Fibroblast of mammary gland (primary cell): ENCODE data around the gene KCNK4.
"Not testable (repeated sequence)": the region's sequence is repeated elsewhere in the genome, so short reads cannot be mapped to it uniquely, and the experiment has no call there.

Experiments
- DNase-seq: peaks from one replicate; pipeline ENCODE4 v3.0.0-alpha.2; 2010; ENCODE audit warnings: low read depth
- H3K4me3 ChIP-seq: 2 replicates; pipeline ENCODE4 v1.5.1; 2011; ENCODE audit warnings: low read depth, mild to moderate bottlenecking, low read length, moderate library complexity; ENCODE audit not compliant: control insufficient read depth
- CTCF ChIP-seq: conservative IDR thresholded peaks from 2 replicates; pipeline ENCODE4 v1.5.1; 2011; ENCODE audit warnings: low read depth, low read length, inconsistent platforms; ENCODE audit not compliant: control insufficient read depth, insufficient read depth

KCNK4 gene

DNA sequence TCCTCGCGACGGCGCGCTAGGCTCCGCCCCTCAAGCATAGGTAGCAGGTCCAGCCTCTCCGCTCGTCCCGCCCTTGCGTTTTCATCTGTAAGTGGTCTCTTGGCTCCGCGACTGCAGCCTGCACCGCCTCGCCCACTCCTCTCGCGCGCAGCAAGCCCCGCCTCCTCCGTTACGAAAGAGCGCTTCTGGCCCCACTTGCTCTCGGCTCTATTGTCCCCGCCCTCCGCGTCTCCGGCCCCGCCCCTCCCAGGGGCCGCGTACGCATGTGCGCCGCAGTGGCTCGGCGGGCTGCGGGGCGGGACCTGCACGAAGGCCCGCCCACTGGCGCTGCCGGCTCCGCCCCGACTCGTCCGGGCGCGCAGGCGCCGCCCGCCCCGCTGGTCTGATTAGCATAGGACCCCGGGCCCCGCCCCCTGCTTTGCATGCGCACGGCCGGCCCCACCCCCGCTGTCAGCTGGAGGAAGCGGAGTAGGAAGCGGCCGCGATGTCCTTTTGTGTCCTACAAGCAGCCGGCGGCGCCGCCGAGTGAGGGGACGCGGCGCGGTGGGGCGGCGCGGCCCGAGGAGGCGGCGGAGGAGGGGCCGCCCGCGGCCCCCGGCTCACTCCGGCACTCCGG is 14.1 kb downstream of the KCNK4 start, which contains the start of gene ESRRA:
TSS of gene ESRRA (plus strand) at position 450 of the 616 bp plus-strand sequence. CDS start 1,656 bp downstream, outside the sequence.
- peak within 1 kb of the TSS; percentile 68 for H3K4me3 ChIP-seq
- no peak for TF ChIP-seq CTCF
- peak; percentile 95 for DNase-seq

GRCh38 chr11:64305691-64306562 is 14.8 kb downstream of the KCNK4 start:
- peak overlapping the region; percentile 68 for H3K4me3 ChIP-seq
- TF ChIP-seq CTCF = no peak
- no peak for DNase-seq

DNA sequence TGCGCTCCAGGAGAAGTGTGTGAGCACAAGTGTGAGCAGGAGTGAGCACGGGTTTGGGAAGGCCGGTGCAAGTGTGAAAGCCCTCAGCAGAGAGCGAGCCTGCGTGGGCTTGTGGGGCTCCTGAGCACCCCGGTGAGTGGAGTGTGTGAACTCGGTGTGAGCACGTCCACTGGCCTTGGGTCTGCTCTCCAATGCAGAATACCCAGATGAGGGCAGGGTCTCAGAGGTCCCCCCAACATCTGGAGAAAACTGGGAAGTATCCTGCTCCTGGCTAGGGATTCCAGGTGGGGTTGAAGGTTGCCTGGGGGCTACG is 15.4 kb downstream of the KCNK4 start:
- TF ChIP-seq CTCF = no peak
- peak overlapping the region; percentile 68 for H3K4me3 ChIP-seq
- no peak for DNase-seq

DNA sequence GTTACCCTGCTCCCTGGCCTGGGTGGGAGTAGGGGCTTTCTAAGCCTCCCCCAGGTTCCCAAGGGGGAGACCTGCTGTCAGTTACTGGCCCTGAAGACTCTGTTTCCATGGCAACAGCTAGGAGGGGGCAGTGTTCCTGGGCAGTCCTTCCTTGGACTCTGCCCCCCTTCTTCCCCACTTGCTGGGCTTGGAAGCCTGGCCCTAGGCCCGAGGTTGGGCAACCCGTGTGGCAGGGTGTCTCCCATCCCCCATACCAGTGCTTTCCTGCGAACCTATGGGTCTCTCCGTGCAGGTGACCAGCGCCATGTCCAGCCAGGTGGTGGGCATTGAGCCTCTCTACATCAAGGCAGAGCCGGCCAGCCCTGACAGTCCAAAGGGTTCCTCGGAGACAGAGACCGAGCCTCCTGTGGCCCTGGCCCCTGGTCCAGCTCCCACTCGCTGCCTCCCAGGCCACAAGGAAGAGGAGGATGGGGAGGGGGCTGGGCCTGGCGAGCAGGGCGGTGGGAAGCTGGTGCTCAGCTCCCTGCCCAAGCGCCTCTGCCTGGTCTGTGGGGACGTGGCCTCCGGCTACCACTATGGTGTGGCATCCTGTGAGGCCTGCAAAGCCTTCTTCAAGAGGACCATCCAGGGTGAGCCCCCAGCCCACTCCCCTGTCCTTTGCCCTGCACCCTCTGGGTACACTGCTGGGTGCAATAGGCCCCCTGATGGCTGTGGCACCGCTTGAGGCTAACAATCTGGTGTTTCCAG is 15.9 kb downstream of the KCNK4 start:
- no peak for DNase-seq
- H3K4me3 ChIP-seq = peak overlapping the region; percentile 68
- TF ChIP-seq CTCF = no peak

DNA sequence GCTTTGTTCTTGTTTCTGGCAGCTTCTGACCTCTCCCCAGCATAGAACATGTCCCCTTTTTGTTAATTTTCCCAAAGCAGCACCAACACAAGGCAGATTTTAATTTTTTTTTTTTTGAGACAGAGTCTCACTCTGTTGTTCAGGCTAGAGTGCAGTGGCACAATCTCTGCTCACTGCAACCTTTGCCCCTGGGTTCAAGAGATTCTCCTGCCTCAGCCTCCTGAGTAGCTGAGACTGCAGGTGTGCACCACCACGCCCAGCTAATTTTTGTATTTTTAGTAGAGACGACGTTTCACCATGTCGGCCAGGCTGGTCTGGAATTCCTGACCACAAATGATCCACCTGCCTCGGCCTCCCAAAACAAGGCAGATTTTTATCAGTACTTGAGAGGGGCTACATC is 16.7 kb downstream of the KCNK4 start:
- not testable (repeated sequence) for H3K4me3 ChIP-seq

GRCh38 chr11:64312947-64313346 is 21.8 kb downstream of the KCNK4 start:
- DNase-seq = no peak
- H3K4me3 ChIP-seq = no peak overlapping the region
- no peak for TF ChIP-seq CTCF

More for the DNA sequence above, 16.7 kb downstream of the KCNK4 start:
- not testable (repeated sequence) for DNase-seq
